HG03457 (cell line): ENCODE results near the gene NIP7.

Source experiments
- ATAC-seq: cut with Tn5 transposase; IDR thresholded peaks from one replicate; pipeline ENCODE4 v1.9.1; 2021; ENCODE audit warnings: moderate number of reproducible peaks; ENCODE audit not compliant: unreplicated experiment

Gene NIP7

DNA sequence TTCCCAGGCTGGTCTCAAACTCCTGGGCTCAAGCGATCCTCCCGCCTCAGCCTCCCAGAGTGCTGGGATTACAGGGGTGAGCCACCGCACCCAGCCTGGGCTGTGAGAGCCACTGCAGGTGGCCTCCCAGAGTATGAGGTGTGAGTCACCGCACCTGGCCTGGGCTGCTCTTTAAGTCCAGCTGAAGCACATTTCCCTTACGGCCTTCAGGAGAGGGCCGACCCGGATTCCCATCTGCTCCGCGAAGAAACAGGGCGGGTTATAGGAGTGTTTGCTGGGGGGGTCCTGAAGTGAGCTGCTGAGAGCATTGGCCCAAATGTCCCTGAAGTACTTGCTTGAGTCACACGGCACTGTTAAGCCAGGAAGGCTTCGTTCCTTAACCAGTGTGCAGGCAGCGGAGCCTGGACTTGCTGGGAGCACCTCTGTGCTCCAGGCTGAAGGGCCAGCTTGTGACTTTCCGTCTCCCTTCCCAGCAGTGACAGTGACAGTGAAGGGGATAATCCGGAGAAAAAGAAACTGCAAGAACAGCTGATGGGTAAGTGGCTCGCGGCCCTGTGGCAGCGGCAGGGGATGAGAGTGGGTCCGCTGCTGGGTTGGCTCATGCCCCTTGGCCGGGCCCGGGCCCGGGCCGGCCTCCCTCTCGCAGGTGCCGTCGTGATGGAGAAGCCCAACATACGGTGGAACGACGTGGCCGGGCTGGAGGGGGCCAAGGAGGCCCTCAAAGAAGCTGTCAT lies 21.2 kb upstream of the NIP7 start:
- no peak for ATAC-seq

DNA sequence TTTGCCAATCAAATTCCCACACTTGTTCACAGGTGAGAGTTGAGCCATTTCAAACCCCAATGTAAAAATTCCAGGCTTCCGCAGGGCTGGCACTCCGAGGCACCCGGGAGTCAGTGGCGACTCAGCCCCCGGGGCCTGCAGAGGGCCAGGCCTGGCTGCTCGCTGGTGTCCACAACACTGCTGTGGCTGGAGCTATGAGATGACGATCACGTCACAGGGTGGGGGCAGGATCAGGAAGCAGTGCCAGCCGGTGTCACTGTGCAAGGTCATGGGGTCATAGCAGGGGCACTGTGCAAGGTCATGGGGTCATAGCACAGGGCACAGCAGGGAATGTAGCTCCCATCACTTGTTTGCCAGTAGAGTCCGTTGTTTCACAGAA lies 20.7 kb upstream of the NIP7 start:
- ATAC-seq, result no peak

DNA sequence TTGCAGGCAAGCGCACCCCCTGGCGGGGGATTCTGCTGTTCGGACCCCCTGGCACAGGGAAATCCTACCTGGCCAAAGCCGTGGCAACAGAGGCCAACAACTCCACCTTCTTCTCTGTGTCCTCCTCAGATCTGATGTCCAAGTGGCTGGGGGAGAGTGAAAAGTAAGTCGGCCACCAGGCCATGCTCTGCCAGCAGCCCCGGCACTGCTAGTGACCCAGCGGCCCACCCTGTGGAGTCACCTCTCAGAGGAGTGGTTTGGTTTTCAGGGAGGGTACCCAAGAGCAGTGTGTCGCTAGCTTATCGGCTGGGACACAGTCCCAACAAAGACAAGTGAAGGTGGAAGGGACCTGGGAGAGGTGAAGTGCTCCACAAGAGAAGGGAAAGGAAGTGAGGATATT lies 20.2 kb upstream of the NIP7 start:
- no peak for ATAC-seq

DNA sequence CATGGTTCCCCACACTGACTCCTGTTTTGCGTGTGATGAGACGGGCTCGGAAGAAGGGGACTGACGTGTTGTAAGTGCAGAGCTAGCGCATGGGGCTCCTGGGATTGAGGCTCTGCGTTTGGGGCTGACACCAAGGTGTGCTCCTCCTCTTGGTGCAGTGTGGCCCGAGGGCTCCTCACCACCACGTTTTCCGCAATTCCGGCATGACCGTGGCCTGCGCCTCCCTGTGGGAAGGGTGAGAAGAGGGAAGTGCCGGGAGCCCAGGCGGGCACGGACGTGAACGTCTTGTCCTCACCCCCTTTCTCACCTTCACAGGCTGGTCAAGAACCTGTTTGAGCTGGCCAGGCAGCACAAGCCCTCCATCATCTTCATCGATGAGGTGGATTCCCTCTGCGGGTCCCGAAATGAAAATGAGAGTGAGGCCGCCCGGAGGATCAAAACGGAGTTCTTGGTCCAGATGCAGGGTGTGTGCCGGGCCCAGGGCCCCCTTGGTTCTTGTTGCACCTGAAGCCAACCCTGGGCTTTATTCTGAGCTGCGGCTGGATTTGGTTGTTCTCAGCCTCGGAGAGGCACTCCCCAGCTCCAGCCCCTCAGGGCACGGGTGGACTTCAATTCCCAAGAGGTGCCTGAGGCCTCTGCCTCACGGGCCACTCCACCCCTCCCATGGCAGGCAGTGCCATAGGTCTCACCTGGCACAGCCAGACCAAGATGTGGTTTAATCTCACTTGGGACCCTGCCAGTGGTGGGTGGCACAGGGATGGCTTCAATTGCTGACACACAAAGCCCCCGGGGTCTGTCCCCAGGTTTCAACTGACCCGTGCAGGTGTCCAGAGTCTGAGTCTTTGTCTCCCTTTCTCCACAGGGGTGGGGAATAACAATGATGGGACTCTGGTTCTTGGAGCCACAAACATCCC lies 19.5 kb upstream of the NIP7 start:
- ATAC-seq, result no peak

DNA sequence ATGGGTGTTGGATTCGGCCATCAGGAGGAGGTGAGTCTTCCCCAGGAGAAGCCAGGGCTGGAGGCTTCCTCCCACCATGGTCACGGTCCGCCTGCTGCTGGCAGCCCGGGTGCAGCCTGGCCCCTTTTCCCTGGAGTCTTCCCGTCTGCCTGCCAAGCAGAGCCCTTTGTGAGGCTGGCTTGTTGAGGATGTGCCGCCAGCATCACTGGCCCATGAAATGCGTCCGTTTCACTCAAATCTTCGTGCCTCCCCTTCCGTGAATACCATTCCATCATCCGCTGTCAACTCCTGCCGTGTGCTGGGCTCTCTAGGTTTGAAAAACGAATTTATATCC lies 18.9 kb upstream of the NIP7 start:
- no peak for ATAC-seq

DNA sequence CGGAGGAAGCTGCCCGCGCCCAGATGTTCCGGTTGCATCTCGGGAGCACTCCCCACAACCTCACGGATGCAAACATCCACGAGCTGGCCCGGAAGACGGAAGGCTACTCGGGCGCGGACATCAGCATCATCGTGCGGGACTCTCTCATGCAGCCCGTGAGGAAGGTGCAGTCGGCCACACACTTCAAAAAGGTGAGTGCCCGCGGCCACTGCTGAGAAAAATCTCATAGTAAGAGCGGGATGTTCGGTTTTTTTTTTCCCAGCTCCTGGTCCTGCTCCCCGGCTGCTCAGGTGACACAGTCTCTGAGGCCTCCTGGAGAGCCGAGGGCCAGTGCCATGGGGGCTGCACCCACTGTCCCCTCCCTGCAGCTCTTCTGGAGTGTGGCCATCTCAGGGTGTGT lies 18.5 kb upstream of the NIP7 start:
- ATAC-seq, result no peak

DNA sequence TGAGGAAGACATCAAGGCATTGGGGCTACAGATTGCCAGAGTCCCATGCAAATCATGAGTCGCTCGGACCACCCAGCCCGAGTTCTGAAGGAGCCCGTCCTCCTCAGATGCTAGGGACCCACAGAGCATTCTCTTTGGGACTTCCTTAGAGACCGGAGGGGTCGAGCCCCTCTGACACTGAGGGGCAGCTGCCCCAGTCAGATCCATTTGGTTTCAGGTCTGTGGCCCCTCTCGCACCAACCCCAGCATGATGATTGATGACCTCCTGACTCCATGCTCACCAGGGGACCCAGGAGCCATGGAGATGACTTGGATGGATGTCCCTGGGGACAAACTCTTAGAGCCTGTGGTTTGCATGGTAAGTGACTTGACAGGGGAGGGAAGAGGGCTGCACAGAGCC lies 17.2 kb upstream of the NIP7 start:
- ATAC-seq, result no peak

DNA sequence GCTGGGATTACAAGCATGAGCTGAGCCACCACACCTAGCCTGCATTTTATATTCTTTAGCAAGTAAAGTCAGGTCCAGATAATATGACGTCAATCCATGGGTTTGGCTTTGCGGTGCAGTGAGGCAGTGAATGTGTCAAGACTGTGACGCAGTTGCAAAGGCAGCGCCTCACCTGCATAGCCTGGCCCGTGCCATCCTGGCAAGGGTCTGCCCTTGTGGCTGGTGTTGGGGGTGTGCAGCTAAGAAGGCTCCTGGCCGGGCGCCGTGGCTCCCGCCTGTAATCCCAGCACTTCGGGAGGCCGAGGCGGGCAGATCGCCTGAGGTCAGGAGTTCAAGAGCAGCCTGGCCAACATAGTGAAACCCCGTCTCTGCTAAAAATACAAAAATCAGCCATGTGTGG lies 16.2 kb upstream of the NIP7 start:
- ATAC-seq, result no peak

DNA sequence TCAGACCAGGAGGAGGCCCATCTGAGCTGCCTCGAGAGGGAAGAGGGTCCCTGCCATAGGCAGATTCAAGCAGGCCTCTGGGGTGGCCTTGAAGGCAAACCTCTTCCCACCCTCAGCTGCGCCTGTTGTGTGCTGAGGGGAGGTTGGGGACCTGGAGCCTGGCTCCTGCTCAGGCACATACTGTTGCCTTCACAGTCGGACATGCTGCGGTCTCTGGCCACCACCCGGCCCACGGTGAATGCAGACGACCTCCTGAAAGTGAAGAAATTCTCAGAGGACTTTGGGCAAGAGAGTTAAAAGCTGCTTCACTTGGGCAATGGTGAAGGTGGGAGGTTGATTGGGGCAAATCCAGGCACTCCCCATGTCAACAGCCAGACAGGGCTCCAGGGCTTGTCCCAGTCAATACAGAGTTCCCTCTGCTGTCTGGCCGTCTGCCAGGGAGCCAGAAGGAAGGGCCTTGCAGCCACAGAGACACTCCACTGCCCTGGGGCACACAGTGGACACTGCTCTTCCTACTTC lies 15.5 kb upstream of the NIP7 start:
- ATAC-seq, result no peak

DNA sequence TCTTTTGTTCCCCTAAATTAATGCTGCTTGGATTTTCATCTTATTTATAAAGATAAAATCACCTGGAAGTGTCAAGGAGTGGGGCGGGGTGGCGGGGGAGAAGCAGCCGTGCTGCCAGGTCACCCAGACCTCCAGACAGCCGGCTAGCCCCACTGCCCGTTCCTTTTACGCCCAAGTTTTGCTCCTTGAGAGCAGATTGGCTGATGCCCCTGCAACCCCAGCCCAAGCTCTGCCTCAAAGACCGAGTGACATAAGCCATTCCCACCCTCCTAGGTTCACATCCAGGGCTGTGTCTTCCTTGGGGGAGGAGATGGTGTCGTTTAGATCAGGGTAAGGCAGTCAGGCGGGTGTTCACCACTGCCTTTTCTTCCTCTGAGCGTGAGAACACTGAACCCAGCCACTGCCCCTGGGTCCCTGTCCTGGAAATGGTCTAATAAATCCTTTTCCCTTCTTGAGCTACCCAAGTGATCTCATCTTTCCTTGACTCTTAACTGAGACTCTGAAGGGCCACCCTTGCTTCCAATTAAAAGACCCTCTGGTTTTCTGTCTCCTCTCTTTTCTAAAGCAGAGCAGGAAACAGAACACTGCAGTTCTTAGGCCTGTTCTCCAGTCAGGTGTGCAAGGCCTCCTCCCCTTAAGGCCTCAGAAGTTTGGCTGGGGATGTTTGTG lies 14.9 kb upstream of the NIP7 start:
- no peak for ATAC-seq

DNA sequence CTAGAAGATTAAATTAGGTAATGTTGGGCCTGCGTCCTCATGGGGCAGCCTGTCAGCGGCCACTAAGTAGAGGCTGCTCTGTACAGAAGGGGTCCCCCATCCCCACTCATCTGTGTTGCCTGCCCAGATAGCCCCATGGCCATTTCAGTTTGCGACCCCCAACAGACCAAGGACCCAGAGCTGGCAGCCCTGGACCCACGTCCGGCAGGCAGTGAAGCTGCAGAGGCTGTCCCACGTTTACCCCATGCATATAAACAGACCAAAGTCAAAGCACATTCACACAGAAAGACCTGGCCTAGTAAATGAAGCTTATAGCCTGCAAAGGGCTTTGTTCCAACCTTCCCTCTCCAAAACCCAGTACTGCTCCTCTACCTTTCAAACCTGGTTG lies 13.8 kb upstream of the NIP7 start:
- ATAC-seq, result no peak

DNA sequence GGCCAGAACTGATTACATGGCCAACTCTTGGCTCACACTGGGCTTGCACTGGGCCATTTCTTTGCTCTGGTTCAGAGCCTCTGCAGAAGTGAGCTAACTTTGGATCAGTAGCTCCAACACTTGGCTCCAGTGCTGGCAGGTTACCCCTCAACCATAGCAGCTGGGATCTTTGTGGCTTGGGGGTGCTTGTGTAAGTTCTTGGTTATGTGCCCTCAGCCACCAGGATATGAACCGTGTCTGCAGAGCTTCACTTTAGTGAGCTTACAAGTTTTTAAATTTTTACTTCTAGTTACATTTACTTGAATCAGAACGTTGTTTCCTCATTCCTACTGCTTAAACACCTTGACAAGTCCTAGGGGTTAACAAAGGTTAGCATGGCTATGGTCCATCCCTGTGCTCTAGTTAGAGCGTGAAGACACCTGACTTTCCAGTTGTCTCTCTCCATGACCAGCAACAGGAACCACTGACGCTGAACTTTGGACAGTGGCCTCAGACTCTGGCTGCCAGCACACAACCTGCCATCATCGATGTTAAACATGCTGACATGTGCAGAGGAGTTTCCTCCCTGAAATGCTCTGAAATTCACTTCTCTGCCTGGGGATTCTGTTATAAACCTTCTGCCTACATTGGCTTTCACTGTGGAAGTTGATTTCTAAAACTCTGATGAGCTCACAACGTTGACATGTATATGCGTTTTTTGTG lies 13.2 kb upstream of the NIP7 start:
- ATAC-seq, result no peak

DNA sequence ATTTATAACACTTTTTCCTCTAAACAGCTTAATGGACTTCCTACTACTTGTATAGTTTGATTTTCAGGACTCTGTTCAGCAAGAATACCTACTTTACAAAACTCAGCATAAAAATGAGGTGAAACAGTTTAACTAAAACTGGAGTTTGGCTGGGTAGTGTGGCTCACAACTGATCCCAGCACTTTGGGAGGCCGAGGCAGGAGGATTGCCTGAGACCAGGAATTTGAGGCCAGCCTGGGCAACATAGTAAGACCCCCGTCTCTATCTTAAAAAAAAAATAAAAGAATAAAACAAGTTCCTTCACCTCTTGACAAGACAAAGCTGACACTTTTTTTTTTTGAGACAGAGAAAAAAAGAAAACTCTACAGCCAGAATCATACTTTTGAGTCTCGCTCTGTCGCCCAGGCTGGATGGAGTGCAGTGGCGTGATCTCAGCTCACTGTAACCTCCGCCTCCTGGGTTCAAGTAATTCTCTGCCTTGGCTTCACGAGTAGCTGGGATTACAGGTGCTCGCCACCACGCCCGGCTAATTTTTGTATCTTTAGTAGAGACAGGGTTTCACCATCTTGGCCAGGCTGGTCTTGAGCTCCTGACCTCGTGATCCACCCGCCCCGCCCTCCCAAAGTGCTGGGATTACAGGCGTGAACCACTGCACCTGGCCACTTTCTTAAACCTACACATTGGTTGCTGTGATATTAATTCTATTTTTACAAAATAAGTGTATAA lies 11.8 kb upstream of the NIP7 start:
- no peak for ATAC-seq

DNA sequence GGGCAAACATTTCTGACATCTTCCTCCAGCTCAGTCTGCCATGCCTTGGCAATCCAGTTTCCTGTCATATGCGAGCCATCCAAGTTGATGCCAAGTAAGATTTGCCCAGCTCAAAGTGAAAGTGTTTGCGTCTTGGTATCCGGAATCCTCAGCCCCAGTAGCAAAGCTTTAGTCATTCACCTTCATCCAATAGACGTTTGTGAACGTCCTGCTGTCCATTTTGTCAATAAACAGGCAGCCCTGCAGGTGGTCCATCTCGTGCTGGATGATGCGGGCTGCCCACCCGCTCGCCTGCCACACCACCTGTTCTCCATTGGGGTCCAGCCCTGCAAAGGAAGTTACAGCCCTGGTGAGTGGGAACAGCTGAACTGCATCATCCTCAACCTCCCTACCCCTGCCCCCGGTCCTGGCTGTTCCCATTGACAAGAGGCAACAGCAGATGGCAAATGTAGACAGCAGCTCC lies 10.7 kb upstream of the NIP7 start:
- ATAC-seq, result no peak

DNA sequence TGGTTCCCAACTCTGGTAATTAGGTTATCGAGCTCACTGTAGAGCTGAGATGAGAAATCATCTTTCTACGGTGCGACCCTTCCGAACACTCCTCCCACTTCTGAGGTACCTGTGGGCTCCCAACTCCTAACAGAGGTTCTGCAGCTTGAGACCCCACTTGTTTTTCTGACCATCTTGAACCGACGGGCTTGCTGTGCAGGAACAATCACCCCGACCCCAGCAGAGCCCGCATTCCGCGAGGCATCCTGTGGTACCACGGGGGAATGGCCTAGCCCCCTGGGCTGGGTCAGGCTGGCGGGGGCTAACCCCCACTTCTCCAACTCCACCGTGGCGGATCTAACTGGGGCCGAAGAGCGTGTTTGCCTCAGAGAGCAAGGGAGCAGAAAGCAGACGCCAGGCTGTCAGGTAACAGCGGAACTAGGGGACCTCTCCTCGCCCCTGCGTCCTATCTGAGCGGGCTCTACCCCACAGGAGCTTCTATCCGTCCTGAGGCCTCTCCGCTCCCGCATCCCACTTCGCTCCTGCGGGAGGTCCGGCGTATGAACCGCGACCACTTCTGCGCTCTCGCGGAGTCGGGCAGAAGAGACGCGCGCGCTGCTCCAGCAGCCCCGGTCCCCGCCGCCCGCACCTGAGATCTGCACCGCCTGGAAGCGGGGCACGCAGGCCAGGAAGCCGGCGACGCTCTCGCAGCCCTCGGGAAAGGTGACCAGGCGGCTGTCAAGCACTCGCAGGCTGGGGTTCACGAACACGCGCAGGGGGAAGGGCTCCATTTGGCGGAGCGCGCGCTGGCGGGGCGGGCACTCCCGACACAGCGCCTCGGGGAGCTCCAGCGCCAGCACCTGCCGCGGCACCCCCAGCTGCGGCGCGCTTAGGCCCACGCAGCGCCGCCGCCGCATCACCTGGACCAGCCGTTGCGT lies 9.9 kb upstream of the NIP7 start:
- ATAC-seq, result peak; percentile 5

DNA sequence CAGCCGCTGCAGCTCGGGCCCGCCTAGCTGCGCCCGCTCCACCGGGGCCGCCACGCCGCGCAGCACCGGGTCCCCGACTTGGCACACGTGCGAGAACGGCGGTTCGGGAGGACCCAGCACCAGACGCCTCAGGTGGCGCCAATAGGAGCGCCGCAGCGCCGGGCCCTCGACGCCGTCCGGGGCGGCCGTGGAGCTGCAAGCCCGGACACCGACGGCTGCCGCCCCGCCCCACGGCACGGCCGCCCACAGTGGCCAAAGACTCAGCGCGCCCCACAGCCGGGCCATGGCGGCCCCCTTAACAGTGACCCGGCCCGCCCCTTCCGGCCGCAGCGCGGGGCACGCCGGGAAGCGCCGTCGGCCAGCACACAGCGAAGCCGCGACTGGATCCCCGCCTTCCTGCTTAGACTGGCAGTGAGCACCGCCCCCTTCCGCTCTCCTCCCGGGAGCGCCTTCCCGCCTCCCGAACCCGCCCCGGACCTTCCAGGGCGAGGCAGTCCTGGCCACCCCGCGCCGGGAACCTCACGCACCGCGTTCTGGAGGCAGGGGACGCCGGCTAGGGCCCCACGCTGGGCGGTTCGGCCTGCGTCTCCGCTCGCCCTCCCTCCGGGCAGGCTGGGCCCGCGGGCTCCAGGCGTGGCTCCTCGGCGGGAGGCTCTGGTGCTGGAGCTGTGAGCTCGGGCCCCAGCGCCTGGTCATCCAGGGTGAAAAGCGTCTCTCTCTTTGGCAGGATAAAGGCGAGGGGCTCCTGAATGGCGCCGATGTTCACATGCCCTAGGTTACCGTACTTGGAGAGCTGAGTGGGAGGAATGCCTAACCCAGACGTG lies 9.1 kb upstream of the NIP7 start, which contains the start of gene PDF:
PDF (minus strand) TSS at position 303 of the 824 bp plus-strand sequence; CDS start at position 285, 18 bp downstream.
- peak; percentile 74 for ATAC-seq

DNA sequence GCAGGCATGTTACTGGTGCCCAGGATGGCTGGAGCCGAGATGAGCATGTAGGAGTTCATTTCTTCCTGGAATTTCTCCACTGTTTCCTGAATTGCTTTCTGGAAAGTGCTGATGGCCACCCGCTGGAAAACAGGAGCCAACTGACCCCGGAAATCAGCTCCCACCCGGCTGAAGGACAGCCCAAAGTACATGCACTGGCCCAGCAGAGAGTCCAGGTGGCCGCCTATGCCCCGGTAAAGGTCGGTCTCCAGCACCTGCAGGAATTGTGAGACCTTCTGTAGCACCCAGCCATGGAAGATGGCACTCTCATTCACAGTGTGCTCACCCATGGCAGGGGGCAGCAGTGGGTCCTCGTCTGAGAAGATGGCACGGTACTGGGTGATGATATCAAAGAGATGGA lies 4.9 kb upstream of the NIP7 start:
- ATAC-seq, result no peak

DNA sequence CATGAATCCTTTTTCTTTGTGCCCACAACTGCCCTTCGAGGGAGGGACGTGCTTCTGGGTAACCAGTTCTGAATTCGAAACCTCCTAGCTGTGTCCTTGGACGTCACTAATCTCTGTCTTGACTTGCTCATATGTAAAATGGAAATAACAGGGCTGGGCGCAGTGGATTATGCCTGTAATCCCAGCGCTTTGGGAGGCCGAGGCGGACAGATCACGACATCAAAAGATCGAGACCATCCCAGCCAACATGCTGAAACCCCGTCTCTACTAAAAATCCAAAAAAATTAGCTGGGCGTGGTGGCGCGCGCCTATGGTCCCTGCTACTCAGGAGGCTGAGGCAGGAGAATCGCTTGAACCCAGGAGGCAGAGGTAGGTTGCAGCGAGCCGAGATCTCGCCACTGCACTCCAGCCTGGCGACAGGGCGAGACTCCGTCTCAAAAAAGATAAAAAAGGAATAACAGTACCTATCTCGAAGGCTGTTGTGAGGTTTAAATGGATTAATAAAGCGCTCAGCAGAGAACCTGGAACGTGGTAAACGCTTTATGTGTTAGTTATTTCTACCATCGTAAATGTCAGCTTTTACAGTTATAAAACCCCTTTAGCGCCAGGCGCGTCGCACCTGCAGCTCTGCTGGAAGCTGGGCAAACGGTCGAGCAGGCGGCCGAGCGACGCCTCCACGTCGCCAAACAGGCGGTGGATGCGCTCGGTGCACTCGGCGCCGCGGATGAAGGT lies 849 bp upstream of the NIP7 start:
- no peak for ATAC-seq
